ENCODE data around the gene MDFIC. TPM values are rescaled to one million over a fixed set of nuclear protein-coding genes. Genes with fewer than 3 reads are reported as not detected.
A peak's percentile ranks its signal among the peaks of the same experiment; 100 is the strongest.

MDFIC gene
- total RNA-seq, 2 experiments from 2014 or later: 58.0 to 84.1 TPM

DNA sequence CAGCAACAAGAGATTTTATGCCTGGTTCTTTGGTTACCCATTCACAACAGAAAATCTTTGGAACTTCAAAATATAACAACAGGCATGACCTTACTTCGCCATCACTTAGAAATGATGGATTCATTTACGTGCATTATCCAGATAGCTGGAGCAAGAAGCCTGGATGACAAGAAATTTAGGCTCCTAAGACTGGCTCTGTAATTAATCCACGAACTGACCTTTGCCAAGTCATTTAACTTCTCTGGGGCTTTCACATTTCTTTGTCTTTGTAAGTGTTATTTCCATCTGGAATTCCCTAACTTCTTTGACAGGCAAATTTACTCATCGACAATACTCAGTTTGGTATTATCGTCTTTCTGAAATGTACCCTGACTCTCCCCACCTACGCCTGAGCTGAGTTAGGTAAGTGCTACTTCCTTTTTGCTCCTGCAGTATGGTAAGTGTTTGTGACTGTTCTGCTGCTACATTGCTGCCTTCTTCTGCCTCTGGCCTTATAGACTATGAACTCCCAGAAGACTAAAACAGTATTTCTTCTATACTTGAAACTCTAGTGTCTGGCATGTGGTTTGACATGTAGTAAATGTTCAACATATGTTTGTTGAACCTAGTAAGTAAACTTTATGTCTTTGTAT, 5.5 kb upstream of the MDFIC start:
- CTCF ChIA-PET: interaction anchor here (2.5 kb wide), 1 partner anchor 51 kb away, joined by 9 read pairs; no protein-coding TSS in a partner anchor
- Mint-ChIP-seq H3K4me3 (peak overlapping the region; percentile 34), H3K36me3 (peaks cover 6% of the 10 kb centered on the region), H3K9me3 (ENCODE audit: low read depth) (no peaks in the 10 kb centered on the region), H3K27me3 (no peaks in the 10 kb centered on the region), H3K4me1 (peaks cover 38% of the 10 kb centered on the region), H3K27ac (peak overlapping the region; percentile 82)
- DNase-seq: no peak
- peak; percentile 86 for ATAC-seq

DNA sequence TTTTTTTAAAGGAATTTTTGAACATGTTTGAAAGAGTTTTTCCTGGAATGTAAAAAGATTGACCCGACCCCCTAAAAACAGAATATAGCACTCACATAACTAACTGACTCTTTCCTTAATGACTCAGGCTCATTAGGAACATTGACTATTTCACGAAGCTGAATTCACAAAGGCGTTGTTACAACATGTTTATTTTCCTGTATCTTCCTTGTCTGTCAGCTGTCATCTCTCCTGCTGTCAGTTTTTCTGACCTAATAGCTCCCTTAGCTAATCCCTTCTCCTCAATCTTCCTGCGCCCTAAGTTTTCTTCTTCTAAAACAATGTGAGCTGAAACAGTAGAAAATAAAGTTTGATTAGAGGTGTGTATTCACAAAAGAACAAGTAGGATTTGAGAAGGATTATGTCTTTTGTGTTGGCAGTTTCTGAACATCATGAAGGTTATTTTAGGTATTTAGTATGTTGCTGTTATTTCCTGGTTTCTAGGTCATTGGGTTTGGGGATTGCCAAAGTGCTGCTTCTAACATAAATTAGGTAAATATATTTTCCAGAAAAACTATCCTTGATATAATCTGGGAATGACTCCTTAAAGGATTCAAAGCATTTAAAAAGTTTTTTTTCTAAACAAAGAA, 4.6 kb upstream of the MDFIC start:
- Mint-ChIP-seq H3K27me3 (no peaks in the 10 kb centered on the region), H3K9me3 (ENCODE audit: low read depth) (no peaks in the 10 kb centered on the region), H3K27ac (peak overlapping the region; percentile 74), H3K4me1 (peaks cover 43% of the 10 kb centered on the region), H3K36me3 (peaks cover 6% of the 10 kb centered on the region), H3K4me3 (peak overlapping the region; percentile 15)
- ATAC-seq (no peak), DNase-seq (no peak)
- CTCF ChIA-PET: interaction anchor here (2.5 kb wide), 1 partner anchor 52 kb away, joined by 9 read pairs; no protein-coding TSS in a partner anchor

- Mint-ChIP-seq H3K4me3 (no peak overlapping the region), H3K9me3 (ENCODE audit: low read depth) (no peaks in the 10 kb centered on the region), H3K4me1 (peaks cover 47% of the 10 kb centered on the region), H3K36me3 (peaks cover 8% of the 10 kb centered on the region), H3K27ac (peak overlapping the region; percentile 9), H3K27me3 (no peaks in the 10 kb centered on the region)
- DNase-seq (no peak), ATAC-seq (no peak)
- CTCF ChIA-PET: no interaction called here
Observed at GRCh38 chr7:114919587-114919986, 2.3 kb upstream of the MDFIC start.

- Mint-ChIP-seq H3K27me3 (no peaks in the 10 kb centered on the region), H3K4me1 (peaks cover 50% of the 10 kb centered on the region), H3K4me3 (peak overlapping the region; percentile 85), H3K9me3 (ENCODE audit: low read depth) (no peaks in the 10 kb centered on the region), H3K27ac (peak overlapping the region; percentile 92), H3K36me3 (peaks cover 18% of the 10 kb centered on the region)
- DNase-seq: peak; percentile 57
- ATAC-seq: no peak
- CTCF ChIA-PET: interaction anchor here (0.6 to 1.4 kb wide), 3 partner anchors 12 to 56 kb away, joined by 3 to 4 read pairs (median 3); no protein-coding TSS in a partner anchor
Observed at GRCh38 chr7:114921631-114922025, 266 bp upstream of the MDFIC start.

GRCh38 chr7:114922652-114923402, 933 bp downstream of the MDFIC start:
- DNase-seq: peak; percentile 76
- H3K9me3 Mint-ChIP-seq (ENCODE audit: low read depth): no peaks in the 10 kb centered on the region

DNA sequence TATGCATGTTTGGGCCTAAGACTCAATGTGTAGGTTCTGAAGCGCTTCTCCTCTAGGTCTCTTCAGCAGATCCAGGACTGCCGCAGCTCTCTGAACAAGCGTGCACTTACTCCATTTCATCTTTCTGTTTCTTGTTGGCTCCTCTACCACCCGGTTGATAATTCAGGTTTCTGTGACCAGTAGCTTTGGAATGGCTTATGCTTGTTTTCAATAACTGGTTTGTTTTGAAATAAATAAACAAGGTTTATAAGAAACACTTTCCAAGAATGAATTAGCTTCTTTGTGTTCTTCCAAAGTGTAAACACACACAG, 1.5 kb downstream of the MDFIC start:
- Mint-ChIP-seq H3K9me3 (ENCODE audit: low read depth) (no peaks in the 10 kb centered on the region), H3K36me3 (peaks cover 20% of the 10 kb centered on the region), H3K27me3 (no peaks in the 10 kb centered on the region), H3K27ac (peak overlapping the region; percentile 96), H3K4me3 (peak overlapping the region; percentile 85), H3K4me1 (peaks cover 45% of the 10 kb centered on the region)
- ATAC-seq (no peak), DNase-seq (no peak)
- CTCF ChIA-PET: interaction anchor here (1.0 to 2.1 kb wide), 4 partner anchors 9 to 86 kb away, joined by 3 to 7 read pairs (median 4); no protein-coding TSS in a partner anchor

More at GRCh38 chr7:114922652-114923402, 933 bp downstream of the MDFIC start:
- H3K4me1 Mint-ChIP-seq: peaks cover 48% of the 10 kb centered on the region
- ATAC-seq: peak; percentile 54
- H3K36me3 Mint-ChIP-seq: peaks cover 20% of the 10 kb centered on the region
- H3K4me3 Mint-ChIP-seq: peak overlapping the region; percentile 85
- H3K27ac Mint-ChIP-seq: peak overlapping the region; percentile 96
- CTCF ChIA-PET: interaction anchor here (2.1 kb wide), 1 partner anchor 87 kb away, joined by 7 read pairs; no protein-coding TSS in a partner anchor
- H3K27me3 Mint-ChIP-seq: no peaks in the 10 kb centered on the region

DNA sequence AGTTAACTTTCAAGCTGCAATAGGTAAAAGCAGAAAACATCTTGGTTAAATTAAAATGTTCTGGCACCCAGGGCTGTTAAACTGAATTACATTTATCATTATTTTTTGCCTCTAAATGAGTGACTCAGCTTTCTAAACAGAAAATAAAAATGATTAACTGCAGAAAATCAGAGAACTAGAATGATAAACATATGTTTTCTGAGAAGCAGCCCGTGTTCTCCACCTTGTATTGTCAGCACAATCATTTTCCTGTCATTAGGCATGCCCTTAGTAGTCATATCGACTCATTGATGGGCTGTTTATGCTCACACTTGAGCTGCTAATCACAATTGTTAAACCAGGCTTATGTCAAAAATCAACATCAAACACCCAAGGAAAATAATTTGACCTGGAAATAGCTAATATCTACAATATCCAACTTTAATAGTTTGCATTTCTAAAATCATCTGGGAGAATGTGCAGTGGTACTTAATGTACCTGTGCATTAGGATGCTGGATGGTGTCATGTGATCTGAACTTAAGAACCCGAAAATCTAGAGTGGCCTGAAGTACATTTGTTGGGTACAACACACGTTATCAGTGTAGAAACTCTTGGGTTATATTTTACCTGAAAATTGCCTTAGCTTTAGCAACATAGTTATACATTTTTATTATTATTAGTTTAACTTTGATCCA, 2.3 kb downstream of the MDFIC start:
- Mint-ChIP-seq H3K27me3 (no peaks in the 10 kb centered on the region), H3K9me3 (ENCODE audit: low read depth) (no peaks in the 10 kb centered on the region), H3K36me3 (peaks cover 20% of the 10 kb centered on the region), H3K4me1 (peaks cover 42% of the 10 kb centered on the region), H3K27ac (peak overlapping the region; percentile 96), H3K4me3 (peak overlapping the region; percentile 85)
- CTCF ChIA-PET: interaction anchor here (1.0 to 2.1 kb wide), 5 partner anchors 8 to 85 kb away, joined by 3 to 7 read pairs (median 3); no protein-coding TSS in a partner anchor
- ATAC-seq (no peak), DNase-seq (no peak)

GRCh38 chr7:114925434-114925833, 3.5 kb downstream of the MDFIC start:
- no peaks in the 10 kb centered on the region for H3K9me3 Mint-ChIP-seq (ENCODE audit: low read depth)
- no peaks in the 10 kb centered on the region for H3K27me3 Mint-ChIP-seq
- H3K4me3 Mint-ChIP-seq: peak overlapping the region; percentile 74
- CTCF ChIA-PET: no interaction called here
- no peak for ATAC-seq
- peaks cover 20% of the 10 kb centered on the region for H3K36me3 Mint-ChIP-seq
- no peak for DNase-seq
- H3K27ac Mint-ChIP-seq: peak overlapping the region; percentile 90
- H3K4me1 Mint-ChIP-seq: peaks cover 34% of the 10 kb centered on the region

DNA sequence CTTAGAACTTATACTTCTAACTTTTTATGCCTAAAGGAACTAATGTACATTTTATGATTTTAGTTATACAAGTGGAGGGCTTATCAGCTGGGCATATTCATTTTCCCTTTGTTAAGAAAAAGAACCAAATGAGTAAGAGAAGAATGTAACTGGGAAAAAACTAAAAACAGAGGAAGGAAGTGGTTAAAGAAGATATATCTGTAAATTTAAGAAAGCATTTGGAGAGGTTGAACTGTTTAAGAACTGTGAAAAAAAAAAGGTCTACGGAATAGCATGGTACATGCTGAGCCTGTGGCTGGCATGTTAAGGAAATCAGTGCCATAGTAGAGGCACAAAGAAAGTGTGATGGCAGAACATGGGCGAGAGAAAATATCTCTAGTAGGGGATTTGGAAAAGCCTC, 6.2 kb downstream of the MDFIC start:
- peak; percentile 40 for ATAC-seq
- H3K27me3 Mint-ChIP-seq: no peaks in the 10 kb centered on the region
- CTCF ChIA-PET: no interaction called here
- H3K36me3 Mint-ChIP-seq: peaks cover 24% of the 10 kb centered on the region
- no peak overlapping the region for H3K4me3 Mint-ChIP-seq
- peaks cover 44% of the 10 kb centered on the region for H3K4me1 Mint-ChIP-seq
- H3K27ac Mint-ChIP-seq: no peak overlapping the region
- no peaks in the 10 kb centered on the region for H3K9me3 Mint-ChIP-seq (ENCODE audit: low read depth)
- no peak for DNase-seq

- H3K4me1 Mint-ChIP-seq: peaks cover 50% of the 10 kb centered on the region
- no peak overlapping the region for H3K4me3 Mint-ChIP-seq
- CTCF ChIA-PET: no interaction called here
Observed at GRCh38 chr7:114929570-114929969, 7.7 kb downstream of the MDFIC start.

GRCh38 chr7:114930107-114930661, 8.3 kb downstream of the MDFIC start:
- Mint-ChIP-seq H3K36me3 (peaks cover 30% of the 10 kb centered on the region), H3K4me1 (peaks cover 54% of the 10 kb centered on the region), H3K9me3 (ENCODE audit: low read depth) (no peaks in the 10 kb centered on the region), H3K27me3 (no peaks in the 10 kb centered on the region), H3K4me3 (no peak overlapping the region), H3K27ac (no peak overlapping the region)
- CTCF ChIA-PET: no interaction called here
- DNase-seq: no peak
- no peak for ATAC-seq

More at GRCh38 chr7:114929570-114929969, 7.7 kb downstream of the MDFIC start:
- DNase-seq: no peak
- Mint-ChIP-seq H3K27ac (no peak overlapping the region), H3K36me3 (peaks cover 29% of the 10 kb centered on the region), H3K27me3 (no peaks in the 10 kb centered on the region), H3K9me3 (ENCODE audit: low read depth) (no peaks in the 10 kb centered on the region)
- ATAC-seq: no peak

GRCh38 chr7:114930829-114931655, 9.1 kb downstream of the MDFIC start:
- Mint-ChIP-seq H3K27ac (peak overlapping the region; percentile 79), H3K4me3 (peak overlapping the region; percentile 68), H3K36me3 (peaks cover 24% of the 10 kb centered on the region), H3K27me3 (no peaks in the 10 kb centered on the region), H3K9me3 (ENCODE audit: low read depth) (no peaks in the 10 kb centered on the region), H3K4me1 (peaks cover 52% of the 10 kb centered on the region)
- DNase-seq (no peak), ATAC-seq (peak; percentile 54)
- CTCF ChIA-PET: interaction anchor here (1.0 to 1.7 kb wide), 2 partner anchors 7 to 287 kb away, joined by 3 to 4 read pairs; no protein-coding TSS in a partner anchor

All from activated CD8-positive, alpha-beta memory T cell treated with anti-CD3 and anti-CD28 coated beads, Interleukin-2, amount 10 ng/mL, durations not matched to agents 7 days and 5 days (primary cell).